Measurements from ENCODE around the gene PCDH10. TPM values are rescaled to one million over a fixed set of nuclear protein-coding genes. Genes with fewer than 3 reads are reported as not detected.

Gene PCDH10
- total and polyA plus RNA-seq, 2 of the 8 experiments (the other 6 are each of a cell fraction or from before 2014, with no cell fraction given), result 2.2 to 10.0 TPM

DNA sequence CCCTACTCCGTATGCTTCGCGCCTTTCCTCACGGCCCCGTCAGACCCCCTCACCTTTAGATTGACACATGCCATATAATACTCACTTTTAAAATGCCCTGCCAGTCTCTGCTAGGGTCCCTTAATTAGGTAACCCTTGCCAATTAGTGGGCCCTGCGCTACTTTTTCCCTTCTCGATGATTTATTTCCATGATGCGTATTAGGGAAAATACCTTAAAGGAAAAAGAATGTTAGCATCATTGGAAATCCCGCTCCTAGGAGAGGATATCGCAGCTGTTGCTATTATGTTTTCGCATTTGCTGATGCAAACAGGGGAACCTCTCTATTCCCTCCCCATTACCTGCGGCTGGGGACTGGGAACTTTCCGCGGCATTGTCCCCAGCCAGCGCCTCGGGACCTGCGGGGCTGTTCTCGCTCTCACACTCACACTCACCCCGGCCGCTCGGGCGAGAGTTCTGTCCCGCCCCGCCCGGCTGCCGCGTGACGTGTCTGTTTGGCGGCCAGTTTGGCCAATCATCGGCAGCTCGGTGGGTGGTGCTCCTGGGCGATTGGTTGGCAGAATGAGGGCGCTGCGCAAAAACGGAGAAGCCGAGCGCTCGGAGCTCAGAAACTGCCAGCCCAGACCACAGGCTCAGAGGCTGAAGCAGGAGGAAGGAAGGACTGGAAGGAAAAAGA is at the start of gene PCDH10 (continued):
- TF ChIP-seq TAF7 (optimal IDR thresholded peaks at IDR 0.05; ENCODE audit: borderline replicate concordance, low read depth, low read length) (peak; percentile 96), BACH1 (IDR thresholded peaks at IDR 0.05; ENCODE audit: low read length) (no peak), POLR2AphosphoS5 (IDR thresholded peaks at IDR 0.05; ENCODE audit: low read depth, low read length) (peak; percentile 76), CHD2 (IDR thresholded peaks at IDR 0.05; ENCODE audit: low read length) (peak; percentile 87), ZNF274 (IDR thresholded peaks at IDR 0.05; ENCODE audit: borderline replicate concordance, extremely low read depth, low read length) (no peak), TCF12 (IDR thresholded peaks at IDR 0.05; ENCODE audit: low read depth, low read length) (no peak), RNF2 (IDR thresholded peaks at IDR 0.05; ENCODE audit: borderline replicate concordance, low read depth, low read length, missing control alignments, poor library complexity, severe bottlenecking) (no peak), FOSL1 (IDR thresholded peaks at IDR 0.05; ENCODE audit: insufficient read depth, low read depth, low read length) (no peak), BRCA1 (IDR thresholded peaks at IDR 0.05; ENCODE audit: low read depth, low read length) (no peak; the same call in 1 of the 2 replicates), YY1 (IDR thresholded peaks at IDR 0.05; ENCODE audit: low read depth, low read length) (no peak), EP300 (IDR thresholded peaks at IDR 0.05; ENCODE audit: borderline replicate concordance in 1 of 2, low read depth in 2 of 2, low read length in 2 of 2) (no peak), EZH2 (IDR thresholded peaks at IDR 0.05; ENCODE audit: low read depth, low read length, severe bottlenecking) (no peak), TBP (IDR thresholded peaks at IDR 0.05; ENCODE audit: low read depth, low read length) (peak; percentile 97), CBX5 (IDR thresholded peaks at IDR 0.05; ENCODE audit: low read depth, low read length) (no peak), SIX5 (IDR thresholded peaks at IDR 0.05; ENCODE audit: low read depth, low read length) (no peak), RXRA (IDR thresholded peaks at IDR 0.05; ENCODE audit: insufficient read depth, low read depth, low read length) (no peak), HDAC6 (IDR thresholded peaks at IDR 0.05; ENCODE audit: low read depth, low read length) (no peak), SIRT6 (IDR thresholded peaks at IDR 0.05; ENCODE audit: low read length) (no peak), SUZ12 (IDR thresholded peaks at IDR 0.05; ENCODE audit: low read length) (0 out of 2 replicates have a peak, but pooled peaks have one; percentile 8), SIN3A (conservative IDR thresholded peaks at IDR 0.05 in 1 of 2, IDR thresholded peaks at IDR 0.05 in 1 of 2; ENCODE audit: low read depth in 1 of 2, low read length in 2 of 2) (no peak), CHD1 (IDR thresholded peaks at IDR 0.05; ENCODE audit: low read depth, low read length) (no peak)
- TF ChIP-seq, protein P1, sequence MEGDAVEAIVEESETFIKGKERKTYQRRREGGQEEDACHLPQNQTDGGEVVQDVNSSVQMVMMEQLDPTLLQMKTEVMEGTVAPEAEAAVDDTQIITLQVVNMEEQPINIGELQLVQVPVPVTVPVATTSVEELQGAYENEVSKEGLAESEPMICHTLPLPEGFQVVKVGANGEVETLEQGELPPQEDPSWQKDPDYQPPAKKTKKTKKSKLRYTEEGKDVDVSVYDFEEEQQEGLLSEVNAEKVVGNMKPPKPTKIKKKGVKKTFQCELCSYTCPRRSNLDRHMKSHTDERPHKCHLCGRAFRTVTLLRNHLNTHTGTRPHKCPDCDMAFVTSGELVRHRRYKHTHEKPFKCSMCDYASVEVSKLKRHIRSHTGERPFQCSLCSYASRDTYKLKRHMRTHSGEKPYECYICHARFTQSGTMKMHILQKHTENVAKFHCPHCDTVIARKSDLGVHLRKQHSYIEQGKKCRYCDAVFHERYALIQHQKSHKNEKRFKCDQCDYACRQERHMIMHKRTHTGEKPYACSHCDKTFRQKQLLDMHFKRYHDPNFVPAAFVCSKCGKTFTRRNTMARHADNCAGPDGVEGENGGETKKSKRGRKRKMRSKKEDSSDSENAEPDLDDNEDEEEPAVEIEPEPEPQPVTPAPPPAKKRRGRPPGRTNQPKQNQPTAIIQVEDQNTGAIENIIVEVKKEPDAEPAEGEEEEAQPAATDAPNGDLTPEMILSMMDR (IDR thresholded peaks at IDR 0.05; ENCODE audit: control extremely low read depth in 1 of 3, insufficient read depth in 1 of 3, low read depth in 1 of 3, low read length in 3 of 3), result no peak

Measured in H1 (cell line).